ENCODE results near the gene SMURF2.

DNA sequence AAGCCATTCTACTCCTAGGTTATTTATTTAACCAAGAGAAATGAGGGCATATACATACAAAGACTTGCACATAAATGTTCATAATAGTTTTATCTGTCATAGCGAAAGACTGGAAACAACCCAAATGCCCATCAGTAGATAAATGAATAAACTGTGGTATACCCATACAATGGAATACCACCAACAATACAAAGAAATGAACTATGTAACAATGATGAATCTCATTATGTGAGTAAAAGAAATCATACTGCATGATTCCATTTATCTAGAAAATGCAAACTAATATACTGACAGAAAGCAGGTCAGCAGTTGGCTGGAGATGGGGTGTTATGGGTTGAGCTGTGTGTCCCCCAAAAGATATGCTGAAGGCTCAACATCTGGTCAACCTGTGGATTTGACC, 98.0 kb downstream of the SMURF2 start:
- TF ChIP-seq, protein P1, sequence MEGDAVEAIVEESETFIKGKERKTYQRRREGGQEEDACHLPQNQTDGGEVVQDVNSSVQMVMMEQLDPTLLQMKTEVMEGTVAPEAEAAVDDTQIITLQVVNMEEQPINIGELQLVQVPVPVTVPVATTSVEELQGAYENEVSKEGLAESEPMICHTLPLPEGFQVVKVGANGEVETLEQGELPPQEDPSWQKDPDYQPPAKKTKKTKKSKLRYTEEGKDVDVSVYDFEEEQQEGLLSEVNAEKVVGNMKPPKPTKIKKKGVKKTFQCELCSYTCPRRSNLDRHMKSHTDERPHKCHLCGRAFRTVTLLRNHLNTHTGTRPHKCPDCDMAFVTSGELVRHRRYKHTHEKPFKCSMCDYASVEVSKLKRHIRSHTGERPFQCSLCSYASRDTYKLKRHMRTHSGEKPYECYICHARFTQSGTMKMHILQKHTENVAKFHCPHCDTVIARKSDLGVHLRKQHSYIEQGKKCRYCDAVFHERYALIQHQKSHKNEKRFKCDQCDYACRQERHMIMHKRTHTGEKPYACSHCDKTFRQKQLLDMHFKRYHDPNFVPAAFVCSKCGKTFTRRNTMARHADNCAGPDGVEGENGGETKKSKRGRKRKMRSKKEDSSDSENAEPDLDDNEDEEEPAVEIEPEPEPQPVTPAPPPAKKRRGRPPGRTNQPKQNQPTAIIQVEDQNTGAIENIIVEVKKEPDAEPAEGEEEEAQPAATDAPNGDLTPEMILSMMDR (conservative IDR thresholded peaks at IDR 0.05 in 1 of 2, IDR thresholded peaks at IDR 0.05 in 1 of 2; ENCODE audit: low read depth in 1 of 2, low read length in 2 of 2) = no peak
- no peak for TF ChIP-seq EZH2 (IDR thresholded peaks at IDR 0.05; ENCODE audit: low read length, missing control alignments)
